Testis (tissue), 2 donors: ENCODE results near the gene MAP1S.

ENCODE experiments used
- CTCF ChIP-seq, 3 experiments: fragments of 450-650 bp in 2 of 3; fragments of 200-600 bp in 1 of 3; sonication (generic) in 1 of 3; IDR thresholded peaks; one replicate each; pipeline ENCODE4 v1.5.1; 2016 to 2019; ENCODE audit warnings: antibody characterized with exemption in 3 of 3, mild to moderate bottlenecking in 2 of 3, moderate library complexity in 1 of 3
- POLR2A ChIP-seq: fragments of 450-650 bp; IDR thresholded peaks from one replicate; pipeline ENCODE4 v1.6.1; 2017; ENCODE audit warnings: antibody characterized with exemption, mild to moderate bottlenecking, moderate library complexity

GRCh38 chr19:17678836-17679235 lies 40.4 kb upstream of the MAP1S start:
- no peak for TF ChIP-seq CTCF (IDR thresholded peaks at IDR 0.05)
- TF ChIP-seq POLR2A, result no peak
